Left hindlimb (tissue), 1 donor: ENCODE measurements around the gene SLC8B1.

Experiments
- DNase-seq: peaks from one replicate; pipeline ENCODE4 v3.0.0-alpha.2; 2018

The SLC8B1 gene

GRCh38 chr12:113318900-113319628 lies 15.8 kb downstream of the SLC8B1 start:
- no peak for DNase-seq

DNA sequence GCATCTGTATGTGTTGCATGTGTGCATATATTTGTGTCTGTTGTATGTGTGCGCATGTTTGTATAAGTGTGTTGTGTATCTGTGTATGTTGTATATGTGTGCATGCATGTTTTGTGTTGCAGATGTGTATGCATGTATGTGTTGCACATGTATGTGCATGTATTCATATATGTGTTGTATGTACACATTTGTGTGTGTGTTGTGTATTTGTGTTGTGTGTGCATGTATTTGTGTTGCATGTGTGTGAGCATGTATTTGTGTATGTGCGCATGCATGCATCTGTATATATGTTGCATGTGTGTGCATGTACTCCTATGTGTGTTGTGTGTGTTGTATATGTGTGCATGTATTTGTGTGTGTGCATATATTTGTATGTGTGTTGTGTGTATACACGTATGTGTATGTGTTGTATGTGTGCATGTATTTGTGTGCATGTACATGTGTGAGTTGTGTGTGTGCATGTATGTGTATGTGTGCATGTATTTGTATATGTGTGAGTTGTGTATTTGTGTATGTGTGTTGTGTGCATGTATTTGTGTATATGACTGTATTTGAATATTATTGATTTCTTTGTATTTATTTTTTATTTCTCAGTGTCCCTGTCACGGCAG lies 16.8 kb downstream of the SLC8B1 start:
- DNase-seq, result no peak

- DNase-seq, result no peak
Observed at GRCh38 chr12:113317122-113317521, 17.8 kb downstream of the SLC8B1 start.

GRCh38 chr12:113316155-113316554 lies 18.8 kb downstream of the SLC8B1 start:
- no peak for DNase-seq

DNA sequence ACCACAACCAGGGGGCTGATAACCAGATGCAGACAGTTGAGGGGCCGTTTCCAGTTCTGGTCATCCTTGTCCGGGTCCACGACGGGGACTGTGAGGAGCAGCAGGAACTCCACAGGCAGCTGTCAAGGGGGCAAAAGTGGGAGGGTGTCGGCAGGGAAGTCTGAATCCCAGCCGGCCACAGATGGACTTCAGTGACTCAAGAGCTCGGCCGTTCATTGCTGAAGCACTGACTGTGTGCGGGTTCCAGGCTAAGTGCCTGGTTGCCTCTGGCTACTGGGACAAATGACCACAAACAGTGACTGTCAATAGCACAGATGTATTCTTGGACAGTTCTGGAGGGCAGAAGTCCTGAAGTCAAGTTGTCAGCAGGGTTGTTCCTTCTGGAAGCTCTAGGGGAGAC lies 19.6 kb downstream of the SLC8B1 start:
- DNase-seq, result no peak

- DNase-seq, result no peak
Observed at GRCh38 chr12:113314121-113314529, 20.8 kb downstream of the SLC8B1 start.

- DNase-seq, result no peak
Observed at GRCh38 chr12:113310489-113310888, 24.4 kb downstream of the SLC8B1 start.

GRCh38 chr12:113306382-113306781 lies 28.5 kb downstream of the SLC8B1 start:
- DNase-seq, result no peak

- no peak for DNase-seq
Observed at GRCh38 chr12:113305281-113305856, 29.5 kb downstream of the SLC8B1 start.

- no peak for DNase-seq
Observed at GRCh38 chr12:113302886-113303640, 31.8 kb downstream of the SLC8B1 start.

GRCh38 chr12:113302466-113302865 lies 32.4 kb downstream of the SLC8B1 start:
- no peak for DNase-seq

DNA sequence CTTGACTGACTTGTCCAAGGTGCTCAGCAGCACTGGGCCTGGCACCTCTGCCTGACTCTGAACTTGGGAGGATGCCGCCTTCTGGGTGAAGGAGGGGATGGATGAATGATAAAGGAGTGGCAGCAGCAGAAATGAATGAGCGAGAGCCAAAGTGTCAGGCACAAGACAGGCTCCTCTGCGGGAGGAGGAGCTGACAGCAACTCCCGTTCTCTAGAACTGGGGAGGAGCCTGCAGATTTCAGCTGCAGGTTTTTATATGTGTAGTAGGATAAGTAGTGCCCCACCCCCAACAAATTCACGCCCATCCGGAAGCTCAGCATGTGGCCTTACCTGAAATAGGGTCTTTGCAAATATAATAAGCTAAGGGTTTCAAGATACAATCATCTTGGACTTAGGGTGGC lies 33.1 kb downstream of the SLC8B1 start:
- DNase-seq, result no peak

GRCh38 chr12:113299619-113300237 lies 35.2 kb downstream of the SLC8B1 start:
- no peak for DNase-seq

GRCh38 chr12:113298861-113299545 lies 35.9 kb downstream of the SLC8B1 start:
- DNase-seq, result peak; percentile 49

- no peak for DNase-seq
Observed at GRCh38 chr12:113298472-113298817, 36.5 kb downstream of the SLC8B1 start.

DNA sequence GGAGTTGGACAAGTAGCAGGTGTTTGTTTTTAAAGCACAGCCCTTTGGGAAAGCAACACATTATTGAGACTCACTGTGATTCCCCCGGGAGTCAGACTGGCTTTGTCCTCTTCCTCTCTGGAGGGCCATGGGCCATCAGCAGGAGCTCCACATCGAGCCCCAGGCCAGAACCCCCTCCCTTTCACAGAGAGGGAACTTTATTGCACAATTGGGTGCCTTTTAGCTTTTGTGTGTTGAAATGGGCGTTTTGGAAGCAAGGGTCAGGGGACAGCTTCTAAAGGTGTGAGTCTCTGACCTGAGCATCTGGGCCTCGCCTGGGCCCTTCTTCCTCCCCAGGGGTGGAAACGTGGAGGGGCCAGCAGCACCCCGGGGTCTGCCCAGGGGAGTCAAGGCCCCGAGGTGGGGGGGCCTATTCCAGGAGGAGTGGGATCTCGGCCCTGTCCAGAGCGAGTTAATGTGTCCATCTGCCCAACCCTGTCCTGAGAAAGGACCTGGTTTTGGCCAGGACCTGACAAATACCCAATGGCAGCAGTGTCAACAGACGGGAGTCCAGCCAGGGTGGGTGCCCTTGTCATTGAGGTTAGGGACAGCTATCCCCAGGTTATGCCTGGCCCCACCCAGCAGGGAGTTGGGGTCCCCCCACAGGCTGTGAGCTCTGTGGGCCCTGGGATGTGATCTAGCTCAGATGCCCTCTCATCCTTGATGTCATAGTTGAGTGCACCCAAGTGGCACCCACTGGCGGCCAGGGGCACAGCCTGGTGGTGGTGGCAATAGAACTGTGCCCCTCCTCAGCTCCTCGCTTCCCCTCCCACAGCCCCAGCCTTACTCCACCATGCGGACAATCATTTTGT lies 37.1 kb downstream of the SLC8B1 start:
- DNase-seq, result no peak

DNA sequence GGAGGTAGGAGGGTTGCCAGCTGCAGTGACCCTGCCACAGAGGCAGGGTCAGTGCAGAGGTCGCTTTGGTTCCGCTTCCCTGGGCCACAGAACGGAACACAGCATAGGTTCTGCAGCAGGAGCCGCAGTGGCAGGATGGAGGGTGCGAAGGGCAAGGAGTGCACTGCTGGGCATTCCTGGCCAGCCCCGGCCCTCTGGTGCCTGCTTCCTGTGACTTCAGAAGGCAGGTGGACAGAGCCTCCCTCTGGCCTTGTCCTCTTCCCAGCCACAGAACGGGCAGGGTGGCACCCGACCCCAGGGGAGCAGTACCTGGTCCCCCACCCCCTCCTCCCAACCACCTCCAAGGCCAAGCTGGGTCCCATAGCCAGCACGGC lies 37.7 kb downstream of the SLC8B1 start:
- no peak for DNase-seq

- no peak for DNase-seq
Observed at GRCh38 chr12:113296557-113297213, 38.2 kb downstream of the SLC8B1 start.

DNA sequence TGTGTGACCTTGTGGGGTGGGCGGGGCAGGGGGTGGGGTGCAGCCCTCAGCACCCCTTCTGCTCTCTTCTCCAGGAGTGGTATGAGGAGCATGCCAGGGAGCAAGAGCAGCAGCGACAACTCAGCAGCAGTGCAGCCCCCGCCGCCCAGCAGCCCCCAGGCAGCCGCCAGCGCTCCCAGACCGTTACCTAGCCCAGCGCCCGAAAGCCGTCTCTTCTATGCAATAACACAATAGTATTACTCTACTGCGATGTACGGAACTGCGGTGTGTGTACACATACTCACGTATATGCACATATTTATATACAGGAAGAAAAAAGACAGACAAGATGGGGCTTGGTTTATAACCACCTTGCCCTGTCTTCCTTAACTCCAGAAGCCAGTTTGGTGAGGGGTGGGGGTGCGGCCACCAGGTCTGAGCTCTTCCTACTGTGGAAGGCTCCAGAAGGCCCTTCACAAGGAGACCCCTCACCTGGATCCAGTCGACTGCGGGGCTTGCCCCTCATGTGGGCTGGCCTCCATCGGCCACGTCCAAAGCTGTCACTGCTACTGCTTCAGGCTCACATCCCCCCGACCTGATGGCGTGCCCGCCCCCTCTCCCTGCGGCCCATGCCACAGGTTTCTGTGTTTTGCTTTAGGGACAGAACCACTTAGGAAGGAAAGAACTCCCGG lies 38.9 kb downstream of the SLC8B1 start:
- no peak for DNase-seq

- DNase-seq, result no peak
Observed at GRCh38 chr12:113293100-113293499, 41.8 kb downstream of the SLC8B1 start.

DNA sequence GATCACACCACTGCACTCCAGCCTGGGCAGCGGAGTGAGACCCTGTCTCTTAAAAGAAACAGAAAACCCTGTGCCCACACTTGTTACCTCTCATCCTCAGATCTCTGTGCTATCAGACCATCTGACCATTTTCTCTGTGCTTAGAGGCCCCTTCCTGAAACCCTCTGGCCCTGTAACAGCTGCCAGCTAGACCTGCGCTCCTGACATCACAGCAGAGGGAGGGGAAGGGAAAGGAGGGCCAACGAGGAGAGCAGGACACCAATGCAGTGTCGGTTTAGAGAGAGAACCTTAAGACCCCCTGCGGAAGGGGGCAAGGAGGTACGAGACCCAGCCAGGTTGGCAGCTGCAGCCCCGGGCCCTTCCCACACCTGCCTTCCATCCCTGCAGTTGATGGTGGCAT lies 42.4 kb downstream of the SLC8B1 start:
- DNase-seq, result no peak
